COLO668 (cell line): ENCODE measurements around the gene NCAPG2.

Experiments used
- DNase-seq: peaks from one replicate; lab custom pipeline; 2025; ENCODE audit not compliant: unreplicated experiment; lab: John Stamatoyannopoulos, UW

NCAPG2 gene

GRCh38 chr7:158602905-158603772 lies 101.5 kb downstream of the NCAPG2 start:
- DNase-seq, result no peak

DNA sequence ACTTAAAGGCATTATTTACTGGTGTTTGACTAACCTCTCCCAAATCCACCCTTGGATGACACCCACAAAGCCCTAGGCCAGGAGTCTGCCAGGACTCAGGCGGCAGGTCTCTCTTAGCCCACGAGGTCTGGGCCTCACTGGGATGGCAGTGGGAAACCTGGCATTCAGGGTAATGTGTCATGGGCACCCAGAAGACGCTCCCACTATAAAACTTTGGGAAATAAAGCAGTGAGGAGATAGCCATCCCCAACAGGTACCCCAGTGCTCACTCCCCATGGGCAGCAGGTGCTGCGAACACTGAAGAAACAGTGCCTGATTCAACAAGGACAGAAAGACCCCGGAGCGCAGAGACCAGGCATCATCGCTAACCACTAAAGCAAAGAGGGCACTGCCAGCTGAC lies 102.6 kb downstream of the NCAPG2 start:
- DNase-seq, result no peak

- no peak for DNase-seq
Observed at GRCh38 chr7:158601090-158601489, 103.5 kb downstream of the NCAPG2 start.

DNA sequence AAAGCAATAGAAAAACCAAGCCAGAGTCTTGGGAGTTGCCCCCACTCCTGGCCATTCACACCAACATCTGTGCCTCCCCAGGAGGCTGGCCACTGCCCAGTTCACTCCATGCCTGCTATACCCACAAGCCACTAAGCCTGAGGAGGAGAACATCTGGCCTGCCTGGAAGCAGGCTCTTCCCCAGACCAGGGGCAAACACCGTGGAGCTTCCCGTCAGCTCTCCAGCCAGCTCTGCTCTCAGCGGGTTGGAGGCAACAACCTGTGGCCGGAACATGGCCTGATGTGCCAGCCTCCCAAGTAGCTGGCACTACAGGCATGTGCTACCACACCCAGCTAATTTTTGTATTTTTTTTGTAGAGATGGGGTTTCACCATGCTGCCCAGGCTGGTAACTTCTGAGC lies 107.9 kb downstream of the NCAPG2 start:
- DNase-seq, result no peak

- no peak for DNase-seq
Observed at GRCh38 chr7:158596309-158596708, 108.3 kb downstream of the NCAPG2 start.

DNA sequence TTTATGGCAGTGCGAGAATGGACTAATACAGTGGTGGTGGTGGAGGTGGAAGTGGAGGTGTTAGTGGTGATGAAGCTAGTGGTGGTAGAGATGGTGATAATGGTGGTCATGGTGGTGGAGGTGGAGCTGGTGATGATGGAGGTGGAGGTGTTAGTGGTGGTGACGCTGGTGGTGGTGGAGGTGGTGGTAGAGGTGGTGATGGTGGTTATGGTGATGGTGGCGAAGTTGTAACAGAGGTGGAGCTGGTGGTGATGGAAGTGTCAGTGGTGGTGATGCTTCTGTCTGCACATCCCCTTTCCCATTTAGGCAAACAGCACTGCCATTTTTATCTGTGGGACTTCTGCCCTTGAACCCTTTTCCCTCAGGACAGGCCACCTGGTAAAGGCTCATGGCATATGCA lies 109.5 kb downstream of the NCAPG2 start:
- no peak for DNase-seq

- no peak for DNase-seq
Observed at GRCh38 chr7:158592541-158592940, 112.1 kb downstream of the NCAPG2 start.

DNA sequence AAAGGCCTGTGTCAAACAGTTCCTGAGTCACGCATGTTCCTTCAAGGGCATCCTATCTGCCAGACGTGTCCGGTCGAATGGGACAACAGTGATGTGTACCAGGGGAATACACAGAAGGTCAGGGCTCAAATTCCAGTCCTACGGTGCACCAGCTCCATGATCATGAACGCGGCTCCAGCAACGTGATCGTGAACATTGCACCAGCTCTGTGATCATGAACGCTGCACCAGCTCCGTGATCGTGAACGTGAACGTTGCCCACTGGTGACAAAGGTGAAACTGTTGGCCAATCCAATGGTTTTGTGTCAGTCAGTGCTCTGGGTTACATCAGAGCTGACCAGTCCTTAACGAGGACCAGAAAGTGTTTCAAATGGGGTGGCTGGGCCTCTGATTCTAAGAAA lies 112.7 kb downstream of the NCAPG2 start:
- no peak for DNase-seq

DNA sequence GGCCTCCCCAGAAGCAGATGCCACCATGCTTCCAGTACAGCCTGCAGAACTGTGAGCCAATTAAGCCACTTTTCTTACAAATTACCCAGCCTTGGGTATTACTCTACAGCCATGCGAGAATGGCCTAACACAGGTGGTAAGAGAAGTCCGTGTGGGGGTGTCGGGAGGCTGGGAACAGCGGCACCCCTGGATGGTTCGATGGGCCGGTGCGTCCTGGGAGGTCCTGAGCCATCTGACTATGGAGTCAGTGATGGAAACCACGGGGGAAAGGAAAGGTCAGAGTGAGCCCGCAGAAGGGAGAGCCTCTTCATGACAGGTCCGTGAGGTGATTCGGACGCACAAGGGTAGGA lies 114.4 kb downstream of the NCAPG2 start:
- DNase-seq, result no peak

- DNase-seq, result no peak
Observed at GRCh38 chr7:158589653-158590052, 115.0 kb downstream of the NCAPG2 start.

GRCh38 chr7:158588878-158589442 lies 115.6 kb downstream of the NCAPG2 start:
- no peak for DNase-seq

DNA sequence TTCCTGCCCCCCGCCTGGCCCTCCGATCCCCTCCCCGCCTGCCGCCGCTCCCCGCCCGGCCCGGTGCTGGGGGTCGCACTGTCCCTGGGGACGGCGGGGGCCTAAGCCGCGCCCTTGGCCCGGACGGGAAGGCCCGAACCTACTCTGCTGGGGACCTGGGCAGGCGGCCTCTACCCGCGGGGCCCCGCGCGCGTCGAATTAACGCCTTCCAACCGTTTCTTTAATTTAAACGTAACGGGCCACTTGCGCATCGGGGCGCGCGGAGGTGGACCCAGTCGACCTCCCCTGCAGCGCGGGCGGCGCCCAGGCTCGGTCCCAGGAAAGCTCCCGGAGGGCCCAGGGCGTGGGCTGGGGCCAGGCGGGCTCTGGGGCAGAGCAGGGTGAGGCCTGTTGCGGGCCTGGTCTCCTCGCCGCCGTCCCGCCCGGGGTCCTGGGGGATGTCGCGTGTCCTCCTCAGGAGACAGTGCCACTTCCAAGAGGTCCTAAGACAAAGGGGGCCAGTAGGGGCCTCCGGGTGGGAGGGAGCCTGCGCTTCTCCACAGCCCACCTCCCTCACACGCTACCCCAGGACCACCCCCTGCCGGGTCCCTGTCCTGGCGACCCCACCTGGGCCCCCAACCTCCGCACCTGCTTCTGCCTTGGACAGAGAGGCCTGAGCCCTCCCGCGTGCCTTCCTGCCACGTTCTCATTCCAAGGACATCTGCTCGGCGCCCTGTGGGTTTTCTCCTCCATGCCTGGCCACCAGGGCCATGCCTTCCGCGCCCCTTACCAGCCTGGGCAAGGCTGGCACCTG lies 116.3 kb downstream of the NCAPG2 start:
- DNase-seq, result no peak

- DNase-seq, result peak; percentile 92
Observed at GRCh38 chr7:158587162-158588084, 117.2 kb downstream of the NCAPG2 start, which contains the start of gene PTPRN2. TSS of gene PTPRN2 (minus strand) at chr7:158587823.

- DNase-seq, result peak; percentile 59
Observed at GRCh38 chr7:158586499-158587161, 118.0 kb downstream of the NCAPG2 start.

DNA sequence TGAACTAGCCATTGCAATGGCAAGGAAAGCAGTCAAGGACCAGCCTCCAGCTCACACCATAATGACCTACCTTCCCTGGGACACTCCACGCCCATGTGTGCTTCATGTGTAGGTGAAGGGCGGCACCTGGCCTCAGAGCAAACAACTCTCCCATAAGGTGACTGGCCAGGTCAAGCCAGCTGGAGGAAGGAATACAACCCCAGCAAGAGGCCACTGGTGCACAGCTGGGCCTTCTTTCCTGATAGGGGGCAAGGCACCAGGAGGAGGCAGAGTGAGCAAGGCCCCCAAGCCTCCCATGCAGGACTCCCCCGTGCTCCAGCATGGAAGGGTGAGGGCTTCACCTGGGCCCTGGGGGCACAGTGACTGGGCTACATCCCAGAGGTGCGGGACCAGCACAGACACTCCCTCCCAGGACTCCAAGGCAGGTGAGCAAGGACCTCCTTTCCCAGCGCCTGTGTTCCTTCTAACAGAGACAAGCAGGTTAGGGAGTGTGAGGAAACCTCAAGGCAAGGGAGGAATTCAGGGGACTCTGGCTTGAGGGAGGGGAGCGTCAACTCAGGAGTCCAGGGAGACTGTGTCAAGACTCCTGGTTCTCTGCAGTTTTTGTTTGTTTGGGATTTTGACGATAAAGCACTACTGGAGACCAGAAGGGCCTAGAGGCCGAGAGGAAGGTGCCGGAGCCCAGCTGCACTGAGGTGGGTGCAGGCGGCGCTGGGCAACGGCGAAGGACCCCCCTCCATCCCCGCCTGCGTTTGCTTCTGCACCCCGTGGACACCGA lies 118.7 kb downstream of the NCAPG2 start:
- DNase-seq, result peak; percentile 63

DNA sequence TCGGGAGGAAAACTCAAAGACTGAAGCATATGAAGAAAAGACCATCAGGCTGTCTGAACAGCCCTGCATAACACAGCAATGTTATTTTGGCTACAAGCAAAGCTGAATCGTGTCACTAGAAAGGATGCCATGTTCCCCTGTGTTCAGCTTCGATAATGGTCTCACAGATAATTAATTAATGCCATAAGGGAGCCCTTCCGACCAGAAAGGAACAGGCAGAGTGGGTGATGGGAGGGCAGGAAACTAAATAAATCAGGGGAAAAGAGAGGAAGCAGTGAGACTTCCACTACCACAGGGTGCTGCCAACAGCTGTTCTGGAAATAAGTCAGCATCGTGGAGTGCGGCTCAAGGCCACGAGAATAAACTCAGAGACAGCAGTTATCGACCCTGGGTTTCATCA lies 120.2 kb downstream of the NCAPG2 start:
- no peak for DNase-seq

GRCh38 chr7:158583810-158584209 lies 120.8 kb downstream of the NCAPG2 start:
- no peak for DNase-seq

- DNase-seq, result no peak
Observed at GRCh38 chr7:158583143-158583542, 121.5 kb downstream of the NCAPG2 start.

DNA sequence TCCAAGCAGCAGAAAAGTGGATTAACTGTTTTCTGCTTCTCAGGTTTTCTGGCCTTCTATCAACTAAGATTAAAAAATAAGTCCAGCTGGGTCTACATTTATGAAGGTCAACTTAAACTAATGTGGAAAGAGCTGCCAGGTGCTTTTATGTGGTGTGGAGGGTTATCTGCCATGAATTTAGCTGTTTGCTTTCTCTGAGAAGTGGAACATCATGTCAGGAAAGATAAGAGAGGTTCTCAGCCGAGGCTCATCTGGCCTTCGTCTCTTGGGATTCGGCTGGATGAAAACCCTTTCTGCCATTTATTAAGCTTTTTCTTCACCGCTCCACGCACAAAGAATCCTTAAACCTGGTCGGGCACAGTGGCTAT lies 122.5 kb downstream of the NCAPG2 start:
- peak; percentile 45 for DNase-seq
